HEK293T (cell line): Measurements from ENCODE around the gene LARGE1.

Experiments
- ELF4 ChIP-seq: fragments of 450-650 bp; IDR thresholded peaks from 2 replicates; pipeline ENCODE4 v1.6.1; 2017; ENCODE audit warnings: antibody characterized with exemption
- FOXK2 ChIP-seq: fragments of 450-650 bp; IDR thresholded peaks from 2 replicates; pipeline ENCODE4 v1.6.1; 2016; ENCODE audit warnings: mild to moderate bottlenecking
- FOXM1 ChIP-seq: fragments of 450-650 bp; IDR thresholded peaks from 2 replicates; pipeline ENCODE4 v1.6.1; 2017; ENCODE audit warnings: mild to moderate bottlenecking, borderline replicate concordance
- HDGF ChIP-seq: fragments of 450-650 bp; IDR thresholded peaks from 2 replicates; pipeline ENCODE4 v1.6.1; 2017; ENCODE audit warnings: antibody characterized with exemption, borderline replicate concordance
- SP1 ChIP-seq: fragments of 450-650 bp; IDR thresholded peaks from 2 replicates; pipeline ENCODE4 v1.6.1; 2017
- SUZ12 ChIP-seq: fragments of 450-650 bp; IDR thresholded peaks from 2 replicates; pipeline ENCODE4 v1.6.1; 2016; ENCODE audit warnings: mild to moderate bottlenecking

GRCh38 chr22:33542722-33543121 is 377.6 kb downstream of the LARGE1 start:
- TF ChIP-seq FOXM1 = no peak
- TF ChIP-seq FOXK2 = no peak
- TF ChIP-seq HDGF = no peak
- no peak for TF ChIP-seq ELF4
- TF ChIP-seq SP1 = no peak
- TF ChIP-seq SUZ12 = no peak
